ENCODE results near the gene ROBO2. TPM values are rescaled to one million over a fixed set of nuclear protein-coding genes. Genes with fewer than 3 reads are reported as not detected.

Gene ROBO2
- total RNA-seq, 2 experiments from 2014 or later = not detected

- DNase-seq = no peak
- no peak overlapping the region for H3K27ac Mint-ChIP-seq
- H3K4me3 Mint-ChIP-seq = no peak overlapping the region
- no peaks in the 10 kb centered on the region for H3K4me1 Mint-ChIP-seq (ENCODE audit: low read depth)
- H3K36me3 Mint-ChIP-seq (ENCODE audit: low read depth) = no peaks in the 10 kb centered on the region
- CTCF ChIA-PET = no interaction called here
- H3K27me3 Mint-ChIP-seq (ENCODE audit: low read depth) = no peaks in the 10 kb centered on the region
- intact Hi-C loops (cut with micrococcal nuclease) = no loop called here
- H3K9me3 Mint-ChIP-seq = no peaks in the 10 kb centered on the region
Observed at GRCh38 chr3:77086408-77086807, 46.5 kb downstream of the ROBO2 start.

DNA sequence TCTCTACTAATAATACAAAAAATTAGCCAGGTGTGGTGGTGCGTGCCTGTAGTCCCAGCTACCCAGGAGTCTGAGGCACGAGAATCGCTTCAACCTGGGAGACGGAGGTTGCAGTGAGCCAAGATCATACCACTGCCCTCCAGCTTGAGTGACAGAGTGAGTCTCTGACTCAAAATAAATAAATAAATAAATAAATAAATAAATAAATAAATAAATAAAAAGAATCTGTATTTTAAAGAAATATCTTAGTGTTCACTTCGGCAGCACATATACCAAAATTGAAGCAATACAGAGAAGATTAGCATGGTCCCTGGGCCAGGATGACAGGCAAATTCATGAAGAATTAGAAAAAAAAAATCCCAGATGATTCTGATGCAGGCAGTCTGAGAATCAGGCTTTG lies 51.9 kb downstream of the ROBO2 start:
- intact Hi-C loops (cut with micrococcal nuclease) = no loop called here
- no peak overlapping the region for H3K4me3 Mint-ChIP-seq
- no peaks in the 10 kb centered on the region for H3K36me3 Mint-ChIP-seq (ENCODE audit: low read depth)
- CTCF ChIA-PET = no interaction called here
- no peak overlapping the region for H3K27ac Mint-ChIP-seq
- no peaks in the 10 kb centered on the region for H3K27me3 Mint-ChIP-seq (ENCODE audit: low read depth)
- peaks cover 2% of the 10 kb centered on the region for H3K9me3 Mint-ChIP-seq
- DNase-seq = no peak
- H3K4me1 Mint-ChIP-seq (ENCODE audit: low read depth) = no peaks in the 10 kb centered on the region

DNA sequence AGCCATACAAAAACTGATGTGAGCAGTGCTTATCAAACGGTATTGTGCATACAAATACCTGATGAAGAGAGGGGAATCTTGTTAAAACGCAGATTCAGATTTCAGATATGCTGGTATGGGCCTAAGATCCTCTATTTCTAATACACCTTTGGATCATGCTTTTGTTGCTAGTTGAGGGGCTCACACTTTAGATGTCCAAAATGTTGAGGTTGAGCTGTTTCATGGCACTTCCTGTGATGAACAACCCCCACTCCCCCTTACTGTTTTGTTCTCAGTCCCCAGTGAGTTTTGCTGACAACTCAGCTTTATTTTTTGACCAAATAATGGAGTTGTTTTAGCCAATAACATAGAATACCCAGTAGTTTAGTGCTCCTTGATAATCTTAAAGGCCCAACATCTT lies 53.2 kb downstream of the ROBO2 start:
- H3K4me3 Mint-ChIP-seq = no peak overlapping the region
- intact Hi-C loops (cut with micrococcal nuclease) = no loop called here

GRCh38 chr3:77096145-77096544 lies 56.2 kb downstream of the ROBO2 start:
- H3K27ac Mint-ChIP-seq = no peak overlapping the region
- CTCF ChIA-PET = no interaction called here
- peaks cover 5% of the 10 kb centered on the region for H3K9me3 Mint-ChIP-seq
- intact Hi-C loops (cut with micrococcal nuclease) = no loop called here
- DNase-seq = no peak
- no peaks in the 10 kb centered on the region for H3K36me3 Mint-ChIP-seq (ENCODE audit: low read depth)
- H3K4me3 Mint-ChIP-seq = no peak overlapping the region
- H3K27me3 Mint-ChIP-seq (ENCODE audit: low read depth) = no peaks in the 10 kb centered on the region
- H3K4me1 Mint-ChIP-seq (ENCODE audit: low read depth) = no peaks in the 10 kb centered on the region

More for the DNA sequence above, 53.2 kb downstream of the ROBO2 start:
- CTCF ChIA-PET = no interaction called here
- no peak for DNase-seq
- Mint-ChIP-seq H3K27ac (no peak overlapping the region), H3K27me3 (ENCODE audit: low read depth) (no peaks in the 10 kb centered on the region), H3K4me1 (ENCODE audit: low read depth) (no peaks in the 10 kb centered on the region), H3K36me3 (ENCODE audit: low read depth) (no peaks in the 10 kb centered on the region), H3K9me3 (peaks cover 3% of the 10 kb centered on the region)

- CTCF ChIA-PET = no interaction called here
- H3K4me3 Mint-ChIP-seq = no peak overlapping the region
Observed at GRCh38 chr3:77096966-77097890, 57.3 kb downstream of the ROBO2 start.

DNA sequence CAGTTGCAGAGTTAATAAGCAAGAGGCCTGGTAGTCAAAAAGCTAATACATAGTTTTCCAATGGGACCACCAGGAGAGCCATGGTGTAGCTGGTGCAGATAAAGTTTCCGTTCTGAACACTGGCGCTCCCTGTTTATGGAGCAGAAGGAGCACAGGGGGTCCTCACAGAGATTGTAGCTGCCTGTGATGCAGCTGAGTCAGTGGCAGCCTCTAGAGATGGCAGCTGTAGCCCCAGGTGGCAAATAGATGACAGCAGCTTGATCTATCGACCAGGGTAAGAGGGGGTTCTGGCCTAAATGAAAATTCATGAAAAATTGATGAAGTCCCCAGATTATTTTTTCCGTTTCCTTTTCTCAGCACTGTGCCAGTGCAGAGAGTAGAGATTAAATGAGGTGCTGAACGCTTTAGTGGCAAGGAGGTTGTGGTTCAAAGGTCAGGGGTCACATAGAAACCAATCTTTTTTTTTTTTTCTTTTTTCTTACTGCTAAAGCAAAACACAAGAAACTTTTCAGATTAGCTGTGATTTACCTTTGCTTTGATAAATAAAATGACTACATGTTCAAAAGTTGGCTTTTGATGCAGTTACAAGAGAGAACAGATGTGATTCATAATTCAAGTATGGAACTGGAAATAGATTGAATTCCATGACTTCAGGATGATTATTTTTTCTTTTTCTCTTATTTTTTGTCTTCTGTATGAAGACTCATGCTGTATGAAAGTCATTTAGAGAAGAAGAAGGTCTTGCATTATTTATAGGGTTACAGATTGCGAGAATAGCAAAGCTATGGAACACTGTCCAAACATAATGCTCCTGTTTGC lies 63.3 kb downstream of the ROBO2 start:
- H3K36me3 Mint-ChIP-seq (ENCODE audit: low read depth) = no peaks in the 10 kb centered on the region
- no peak overlapping the region for H3K27ac Mint-ChIP-seq
- H3K27me3 Mint-ChIP-seq (ENCODE audit: low read depth) = no peaks in the 10 kb centered on the region
- CTCF ChIA-PET = interaction anchor here (0.7 kb wide), 1 partner anchor 42 kb away, joined by 3 read pairs; no protein-coding TSS in a partner anchor
- no peak overlapping the region for H3K4me3 Mint-ChIP-seq
- H3K9me3 Mint-ChIP-seq = peaks cover 7% of the 10 kb centered on the region
- intact Hi-C loops (cut with micrococcal nuclease) = no loop called here
- DNase-seq = no peak
- H3K4me1 Mint-ChIP-seq (ENCODE audit: low read depth) = no peaks in the 10 kb centered on the region

More at GRCh38 chr3:77096966-77097890, 57.3 kb downstream of the ROBO2 start:
- H3K27ac Mint-ChIP-seq = no peak overlapping the region
- H3K27me3 Mint-ChIP-seq (ENCODE audit: low read depth) = no peaks in the 10 kb centered on the region
- no peaks in the 10 kb centered on the region for H3K4me1 Mint-ChIP-seq (ENCODE audit: low read depth)
- peaks cover 6% of the 10 kb centered on the region for H3K9me3 Mint-ChIP-seq
- DNase-seq = no peak
- no peaks in the 10 kb centered on the region for H3K36me3 Mint-ChIP-seq (ENCODE audit: low read depth)
- intact Hi-C loops (cut with micrococcal nuclease) = no loop called here

GRCh38 chr3:77122652-77123051 lies 82.8 kb downstream of the ROBO2 start:
- no peak overlapping the region for H3K4me3 Mint-ChIP-seq
- intact Hi-C loops (cut with micrococcal nuclease) = no loop called here
- no peaks in the 10 kb centered on the region for H3K27me3 Mint-ChIP-seq (ENCODE audit: low read depth)
- H3K9me3 Mint-ChIP-seq = peaks cover 6% of the 10 kb centered on the region
- DNase-seq = no peak
- no peaks in the 10 kb centered on the region for H3K36me3 Mint-ChIP-seq (ENCODE audit: low read depth)
- no peak overlapping the region for H3K27ac Mint-ChIP-seq
- no peaks in the 10 kb centered on the region for H3K4me1 Mint-ChIP-seq (ENCODE audit: low read depth)
- CTCF ChIA-PET = no interaction called here

DNA sequence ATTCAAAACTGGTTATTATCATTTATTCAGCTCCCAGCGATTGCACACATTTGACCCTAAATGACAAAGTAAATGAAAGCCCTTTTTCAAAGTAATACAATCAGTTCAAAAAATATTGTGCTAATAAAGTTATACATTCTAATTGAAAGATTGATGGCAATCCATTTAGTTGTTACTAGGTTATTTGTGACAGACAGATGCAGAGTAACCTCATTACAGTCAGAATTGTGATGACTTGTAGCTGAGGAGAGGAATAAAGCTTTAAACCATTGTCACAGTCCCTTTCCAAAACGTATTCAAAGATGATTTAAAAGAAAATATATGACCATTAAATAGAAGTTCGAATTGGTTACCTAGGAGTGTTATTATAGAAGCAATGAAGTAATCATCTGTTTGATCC lies 86.1 kb downstream of the ROBO2 start:
- H3K36me3 Mint-ChIP-seq (ENCODE audit: low read depth) = no peaks in the 10 kb centered on the region
- no peaks in the 10 kb centered on the region for H3K27me3 Mint-ChIP-seq (ENCODE audit: low read depth)
- H3K9me3 Mint-ChIP-seq = peaks cover 6% of the 10 kb centered on the region
- H3K4me3 Mint-ChIP-seq = no peak overlapping the region
- CTCF ChIA-PET = no interaction called here
- intact Hi-C loops (cut with micrococcal nuclease) = no loop called here
- no peaks in the 10 kb centered on the region for H3K4me1 Mint-ChIP-seq (ENCODE audit: low read depth)
- no peak for DNase-seq
- H3K27ac Mint-ChIP-seq = no peak overlapping the region

- no peak overlapping the region for H3K27ac Mint-ChIP-seq
- no peak for DNase-seq
- no peaks in the 10 kb centered on the region for H3K27me3 Mint-ChIP-seq (ENCODE audit: low read depth)
- H3K4me1 Mint-ChIP-seq (ENCODE audit: low read depth) = no peaks in the 10 kb centered on the region
- H3K36me3 Mint-ChIP-seq (ENCODE audit: low read depth) = no peaks in the 10 kb centered on the region
- CTCF ChIA-PET = no interaction called here
- peaks cover 1% of the 10 kb centered on the region for H3K9me3 Mint-ChIP-seq
- intact Hi-C loops (cut with micrococcal nuclease) = no loop called here
- H3K4me3 Mint-ChIP-seq = no peak overlapping the region
Observed at GRCh38 chr3:77134769-77135168, 94.9 kb downstream of the ROBO2 start.

DNA sequence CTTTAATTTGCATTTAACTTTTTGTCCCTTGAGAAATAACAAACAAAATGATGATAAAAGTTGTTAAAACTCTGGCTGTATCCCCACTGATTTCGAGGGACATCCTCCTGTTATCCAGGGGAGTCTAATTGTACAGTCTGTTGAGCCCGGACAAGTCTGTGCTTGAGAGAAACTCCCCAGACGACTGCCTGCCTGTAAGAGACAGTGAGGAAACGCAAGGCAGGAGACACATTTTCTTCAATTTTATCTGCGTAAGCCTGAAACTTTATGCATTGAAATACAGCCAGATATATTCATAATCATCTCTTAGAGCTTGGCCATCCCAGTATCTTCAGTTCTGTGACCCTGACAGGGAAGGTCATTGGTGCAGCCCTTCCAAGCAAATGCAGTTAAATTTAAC lies 97.7 kb downstream of the ROBO2 start:
- H3K4me1 Mint-ChIP-seq (ENCODE audit: low read depth) = no peaks in the 10 kb centered on the region
- H3K9me3 Mint-ChIP-seq = peaks cover 1% of the 10 kb centered on the region
- DNase-seq = no peak
- no peak overlapping the region for H3K4me3 Mint-ChIP-seq
- no peaks in the 10 kb centered on the region for H3K36me3 Mint-ChIP-seq (ENCODE audit: low read depth)
- CTCF ChIA-PET = no interaction called here
- intact Hi-C loops (cut with micrococcal nuclease) = no loop called here
- no peaks in the 10 kb centered on the region for H3K27me3 Mint-ChIP-seq (ENCODE audit: low read depth)
- H3K27ac Mint-ChIP-seq = no peak overlapping the region

DNA sequence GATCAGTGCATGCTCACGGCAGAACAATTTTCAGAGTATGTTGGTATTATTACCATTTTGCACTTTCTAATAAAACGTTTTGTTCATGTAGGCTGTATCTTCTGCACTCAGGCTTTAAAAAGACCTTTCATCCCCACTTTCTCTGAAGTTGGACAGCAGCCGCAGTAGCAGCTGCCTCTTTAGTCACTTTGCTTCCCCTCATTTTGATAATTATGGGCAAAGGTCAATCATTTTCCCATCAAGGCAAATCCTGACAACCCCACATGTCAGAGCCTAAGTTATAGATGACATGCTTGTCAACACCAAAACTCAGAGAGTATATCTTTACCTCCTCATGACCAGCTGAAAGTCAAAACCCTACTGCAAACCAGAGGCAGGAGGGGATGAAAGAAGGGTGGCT lies 99.7 kb downstream of the ROBO2 start:
- CTCF ChIA-PET = interaction anchor here (0.6 kb wide), 1 partner anchor 615 kb away, joined by 3 read pairs; no protein-coding TSS in a partner anchor
- intact Hi-C loops (cut with micrococcal nuclease) = no loop called here

GRCh38 chr3:77141423-77141822 lies 101.5 kb downstream of the ROBO2 start:
- peaks cover 2% of the 10 kb centered on the region for H3K9me3 Mint-ChIP-seq
- no peak overlapping the region for H3K4me3 Mint-ChIP-seq
- H3K27ac Mint-ChIP-seq = no peak overlapping the region
- DNase-seq = no peak
- no peaks in the 10 kb centered on the region for H3K4me1 Mint-ChIP-seq (ENCODE audit: low read depth)
- no peaks in the 10 kb centered on the region for H3K36me3 Mint-ChIP-seq (ENCODE audit: low read depth)
- H3K27me3 Mint-ChIP-seq (ENCODE audit: low read depth) = no peaks in the 10 kb centered on the region
- intact Hi-C loops (cut with micrococcal nuclease) = no loop called here
- CTCF ChIA-PET = no interaction called here

More for the DNA sequence above, 99.7 kb downstream of the ROBO2 start:
- H3K4me1 Mint-ChIP-seq (ENCODE audit: low read depth) = no peaks in the 10 kb centered on the region
- DNase-seq = no peak
- H3K4me3 Mint-ChIP-seq = no peak overlapping the region
- no peak overlapping the region for H3K27ac Mint-ChIP-seq
- H3K36me3 Mint-ChIP-seq (ENCODE audit: low read depth) = no peaks in the 10 kb centered on the region
- H3K27me3 Mint-ChIP-seq (ENCODE audit: low read depth) = no peaks in the 10 kb centered on the region
- peaks cover 1% of the 10 kb centered on the region for H3K9me3 Mint-ChIP-seq
